CD4-positive, CD25-positive, alpha-beta regulatory T cell (primary cell): Measurements from ENCODE around the gene SNCA. TPM values are rescaled to one million over a fixed set of nuclear protein-coding genes. Genes with fewer than 3 reads are reported as not detected.

ENCODE experiments used
- ATAC-seq, 2 donors: fragments of 150-1000 bp; cut with Tn5 transposase; one replicate each; pipeline ENCODE4 v1.10.0; 2021; ENCODE audit warnings: low read depth in 2 of 2, moderate number of reproducible peaks in 2 of 2, moderate library complexity in 1 of 2
- DNase-seq, 3 donors: peaks; one replicate each; pipeline versions ENCODE4 v3.0.0 to v3.0.0-alpha.2; 2012 to 2022; ENCODE audit warnings: mixed read lengths in 1 of 3
- H3K27ac ChIP-seq: one replicate; pipeline ENCODE4 v1.7.0; 2013; ENCODE audit warnings: mild to moderate bottlenecking, low read length; ENCODE audit not compliant: insufficient read depth, poor library complexity, severe bottlenecking
- H3K27me3 ChIP-seq: one replicate; pipeline ENCODE4 v1.7.0; 2013; ENCODE audit warnings: low read length; ENCODE audit not compliant: control insufficient read depth, insufficient read depth
- H3K36me3 ChIP-seq: one replicate; pipeline ENCODE4 v1.7.0; 2013; ENCODE audit warnings: mild to moderate bottlenecking, low read length, moderate library complexity; ENCODE audit not compliant: control insufficient read depth, insufficient read depth
- H3K4me1 ChIP-seq: 2 replicates; pipeline ENCODE4 v1.7.0; 2013; ENCODE audit warnings: mild to moderate bottlenecking, low read length; ENCODE audit not compliant: insufficient read depth, control insufficient read depth, poor library complexity, severe bottlenecking
- H3K4me3 ChIP-seq: one replicate; pipeline ENCODE4 v1.7.0; 2013; ENCODE audit warnings: low read depth, mild to moderate bottlenecking, low read length, moderate library complexity
- H3K9me3 ChIP-seq, 2 experiments: 1 replicate in 1 of 2; 2 replicates in 1 of 2; pipeline ENCODE4 v1.7.0; 2013; ENCODE audit warnings: low read length in 2 of 2, mild to moderate bottlenecking in 1 of 2, moderate library complexity in 1 of 2; ENCODE audit not compliant: control insufficient read depth in 2 of 2
- H3K27ac Mint-ChIP-seq, 3 donors: one replicate each; pipeline ENCODE4 v1.8.0; 2020 to 2022; ENCODE audit warnings: mild to moderate bottlenecking in 3 of 3, mixed read lengths in 3 of 3, moderate library complexity in 2 of 3
- H3K27me3 Mint-ChIP-seq: one replicate; pipeline ENCODE4 v1.8.0; 2022; ENCODE audit warnings: mild to moderate bottlenecking, mixed read lengths
- H3K36me3 Mint-ChIP-seq: one replicate; pipeline ENCODE4 v1.8.0; 2020; ENCODE audit warnings: mixed read lengths
- H3K4me1 Mint-ChIP-seq, 4 donors: one replicate each; pipeline ENCODE4 v1.8.0; 2020 to 2022; ENCODE audit warnings: mixed read lengths in 4 of 4, mild to moderate bottlenecking in 1 of 4
- H3K4me3 Mint-ChIP-seq, 4 donors: one replicate each; pipeline ENCODE4 v1.8.0; 2020 to 2022; ENCODE audit warnings: mild to moderate bottlenecking in 4 of 4, mixed read lengths in 4 of 4, moderate library complexity in 3 of 4
- H3K9me3 Mint-ChIP-seq, 7 donors: one replicate each; pipeline ENCODE4 v1.8.0; 2020 to 2022; ENCODE audit warnings: mixed read lengths in 7 of 7, mild to moderate bottlenecking in 3 of 7, moderate library complexity in 2 of 7
- polyA plus RNA-seq, 4 donors: library from polyadenylated mRNA; unstranded; fragments of 300-500 nt; fragmentation: Illumina TruSeq; gene quantifications; one replicate each; pipeline ENCODE4 v1.2.3, GENCODE V29; 2021
- total RNA-seq: library from RNA; stranded (reverse); gene quantifications from one replicate; pipeline ENCODE4 v1.2.3, GENCODE V29; 2022

The SNCA gene
- total and polyA plus RNA-seq, 5 donors from 2014 or later = 0.29 to 2.3 (median 1.9) TPM; not detected in 2

DNA sequence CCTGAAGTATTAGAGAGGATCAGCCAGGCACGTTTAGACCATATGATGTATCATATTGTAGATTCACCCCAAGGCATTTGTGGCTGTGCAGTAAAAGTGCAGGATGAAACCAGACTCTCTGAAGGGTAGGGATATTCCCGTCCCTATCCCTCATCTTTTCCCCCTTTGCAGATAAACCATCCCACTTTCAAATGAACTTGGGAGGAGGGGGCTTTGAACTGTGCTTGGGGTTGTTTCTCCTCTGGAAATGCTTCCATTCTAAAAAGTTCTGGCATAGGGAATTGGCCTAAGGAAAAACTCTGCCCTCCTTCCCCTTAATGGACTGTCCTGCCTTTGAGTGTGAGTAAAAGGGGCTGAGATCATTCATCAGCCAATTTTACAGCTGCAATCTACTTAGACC, 23.8 kb downstream of the SNCA start:
- no peak for DNase-seq
- ATAC-seq = no peak
- no peaks in the 10 kb centered on the region for H3K9me3 ChIP-seq
- H3K27ac Mint-ChIP-seq = no peak overlapping the region
- no peaks in the 10 kb centered on the region for H3K36me3 Mint-ChIP-seq
- no peaks in the 10 kb centered on the region for H3K9me3 Mint-ChIP-seq
- peaks cover 5% of the 10 kb centered on the region for H3K27me3 ChIP-seq
- peaks cover 11% of the 10 kb centered on the region for H3K27me3 Mint-ChIP-seq
- no peak overlapping the region for H3K27ac ChIP-seq
- no peaks in the 10 kb centered on the region for H3K4me1 Mint-ChIP-seq
- H3K4me3 Mint-ChIP-seq = no peak overlapping the region
- no peak overlapping the region for H3K4me3 ChIP-seq
- H3K36me3 ChIP-seq = no peaks in the 10 kb centered on the region
- no peaks in the 10 kb centered on the region for H3K4me1 ChIP-seq

DNA sequence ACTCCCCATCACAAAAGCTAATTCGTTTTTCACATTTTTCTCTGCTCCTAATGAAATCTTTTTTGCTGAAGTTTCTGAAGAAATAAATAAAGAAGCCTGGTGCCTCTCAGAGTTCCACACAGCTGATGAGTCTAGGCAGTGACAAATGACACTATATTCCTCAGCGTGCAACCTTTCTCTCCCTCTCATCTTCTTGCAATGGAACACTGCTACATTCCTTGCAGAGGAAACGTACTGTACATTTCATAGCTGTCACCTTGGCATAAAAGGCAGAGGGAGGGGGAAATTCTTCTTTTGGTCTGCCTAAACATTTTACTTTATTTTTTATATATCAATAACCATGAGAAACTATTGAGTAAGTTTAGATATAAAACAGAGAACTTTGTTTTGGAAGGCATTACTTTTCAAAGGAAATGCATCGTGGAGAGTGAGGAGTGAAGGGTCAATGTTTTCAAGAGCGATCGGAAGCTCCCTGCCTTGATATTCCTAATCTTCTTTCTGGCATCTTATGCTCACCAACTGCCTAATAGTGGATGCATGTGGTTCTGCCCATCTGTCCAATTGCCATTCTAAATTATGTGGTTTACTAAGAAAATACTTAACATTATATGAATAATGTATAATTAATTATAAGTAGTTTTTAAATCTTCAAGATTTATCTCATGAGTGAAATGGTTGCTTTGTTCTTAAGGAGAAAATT, 29.4 kb downstream of the SNCA start:
- Histone ChIP-seq H3K4me3 (no peak overlapping the region), H3K27me3 (no peaks in the 10 kb centered on the region), H3K4me1 (no peaks in the 10 kb centered on the region), H3K9me3 (no peaks in the 10 kb centered on the region), H3K36me3 (no peaks in the 10 kb centered on the region), H3K27ac (no peak overlapping the region)
- DNase-seq (no peak), ATAC-seq (no peak)
- H3K27ac Mint-ChIP-seq = no peak overlapping the region
- H3K9me3 Mint-ChIP-seq = no peaks in the 10 kb centered on the region
- H3K4me3 Mint-ChIP-seq = no peak overlapping the region
- no peaks in the 10 kb centered on the region for H3K4me1 Mint-ChIP-seq
- peaks cover 11% of the 10 kb centered on the region for H3K27me3 Mint-ChIP-seq
- no peaks in the 10 kb centered on the region for H3K36me3 Mint-ChIP-seq

DNA sequence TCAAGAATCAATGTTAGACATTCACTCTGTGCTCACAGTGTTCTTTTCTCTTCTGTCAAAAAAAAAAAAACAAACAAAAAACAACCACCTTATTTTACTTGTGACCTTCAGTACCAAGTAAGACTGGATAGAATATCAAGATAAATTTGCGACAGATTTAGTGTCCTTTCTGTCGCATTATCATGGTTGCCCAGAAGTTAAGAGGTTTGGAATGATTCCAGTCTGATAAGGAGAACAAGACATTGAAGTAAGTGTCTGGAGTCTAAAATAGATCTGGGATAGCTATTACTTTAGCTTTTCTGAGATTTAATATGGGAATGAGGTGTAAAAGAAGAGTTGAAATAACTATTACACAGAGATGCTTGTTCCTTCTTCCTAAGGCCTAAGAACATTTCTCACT, 31.7 kb downstream of the SNCA start:
- ATAC-seq = no peak
- H3K9me3 ChIP-seq = no peaks in the 10 kb centered on the region
- no peak overlapping the region for H3K27ac ChIP-seq
- H3K4me1 Mint-ChIP-seq = no peaks in the 10 kb centered on the region
- no peaks in the 10 kb centered on the region for H3K36me3 ChIP-seq
- no peaks in the 10 kb centered on the region for H3K36me3 Mint-ChIP-seq
- no peak for DNase-seq
- no peaks in the 10 kb centered on the region for H3K27me3 ChIP-seq
- H3K27ac Mint-ChIP-seq = no peak overlapping the region
- H3K27me3 Mint-ChIP-seq = peaks cover 11% of the 10 kb centered on the region
- no peak overlapping the region for H3K4me3 ChIP-seq
- no peaks in the 10 kb centered on the region for H3K4me1 ChIP-seq
- H3K4me3 Mint-ChIP-seq = no peak overlapping the region
- H3K9me3 Mint-ChIP-seq = no peaks in the 10 kb centered on the region

DNA sequence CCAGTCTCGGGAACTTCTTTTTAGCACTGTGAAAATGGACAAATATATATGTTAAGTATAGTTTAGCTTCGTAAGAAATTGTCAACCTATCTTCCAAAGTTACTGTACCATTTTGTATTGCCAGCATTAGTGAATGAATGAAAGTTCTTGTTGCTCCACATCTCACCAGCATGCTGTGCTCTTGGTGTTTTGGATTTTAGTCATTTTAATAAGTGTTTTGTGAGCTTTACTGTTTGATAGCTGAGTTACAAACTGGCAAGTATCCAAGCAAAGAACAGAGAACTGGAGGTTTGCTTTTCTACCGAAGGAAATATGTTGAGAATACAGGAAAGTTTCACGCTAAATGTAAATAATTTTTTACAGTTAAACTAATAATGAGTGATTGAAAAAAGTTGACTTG, 33.0 kb downstream of the SNCA start:
- no peaks in the 10 kb centered on the region for H3K4me1 ChIP-seq
- no peak for ATAC-seq
- H3K27ac Mint-ChIP-seq = no peak overlapping the region
- H3K4me3 Mint-ChIP-seq = no peak overlapping the region
- H3K4me3 ChIP-seq = no peak overlapping the region
- peaks cover 4% of the 10 kb centered on the region for H3K27me3 Mint-ChIP-seq
- no peak overlapping the region for H3K27ac ChIP-seq
- H3K9me3 Mint-ChIP-seq = no peaks in the 10 kb centered on the region
- H3K36me3 Mint-ChIP-seq = no peaks in the 10 kb centered on the region
- no peaks in the 10 kb centered on the region for H3K36me3 ChIP-seq
- H3K4me1 Mint-ChIP-seq = no peaks in the 10 kb centered on the region
- no peak for DNase-seq
- no peaks in the 10 kb centered on the region for H3K27me3 ChIP-seq
- no peaks in the 10 kb centered on the region for H3K9me3 ChIP-seq

DNA sequence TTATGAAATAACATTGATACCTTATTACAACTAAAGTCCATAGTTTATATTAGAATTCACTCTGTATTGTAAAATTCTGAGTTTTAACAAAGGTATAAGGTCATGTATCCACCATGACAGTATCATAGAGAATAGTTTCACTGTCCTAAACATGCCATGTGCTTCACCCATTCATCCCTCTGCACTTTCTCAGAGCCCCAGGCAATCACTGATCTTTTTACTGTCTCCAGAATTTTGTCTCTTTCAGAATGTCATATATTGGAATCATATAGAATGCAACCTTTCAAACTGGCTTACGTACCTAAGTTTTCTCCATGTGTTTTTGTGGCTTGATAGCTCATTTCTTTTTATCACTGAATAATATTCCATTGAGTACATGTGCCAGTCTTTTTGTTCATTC, 33.9 kb downstream of the SNCA start:
- Mint-ChIP-seq H3K4me3 (no peak overlapping the region), H3K27ac (no peak overlapping the region), H3K4me1 (no peaks in the 10 kb centered on the region), H3K27me3 (peaks cover 4% of the 10 kb centered on the region), H3K36me3 (no peaks in the 10 kb centered on the region), H3K9me3 (peaks cover 0 to 1% (median 0%) of the 10 kb centered on the region in 7 donors)
- no peak for ATAC-seq
- Histone ChIP-seq H3K36me3 (no peaks in the 10 kb centered on the region), H3K27me3 (no peaks in the 10 kb centered on the region), H3K9me3 (no peaks in the 10 kb centered on the region), H3K27ac (no peak overlapping the region), H3K4me1 (no peaks in the 10 kb centered on the region), H3K4me3 (no peak overlapping the region)
- no peak for DNase-seq

DNA sequence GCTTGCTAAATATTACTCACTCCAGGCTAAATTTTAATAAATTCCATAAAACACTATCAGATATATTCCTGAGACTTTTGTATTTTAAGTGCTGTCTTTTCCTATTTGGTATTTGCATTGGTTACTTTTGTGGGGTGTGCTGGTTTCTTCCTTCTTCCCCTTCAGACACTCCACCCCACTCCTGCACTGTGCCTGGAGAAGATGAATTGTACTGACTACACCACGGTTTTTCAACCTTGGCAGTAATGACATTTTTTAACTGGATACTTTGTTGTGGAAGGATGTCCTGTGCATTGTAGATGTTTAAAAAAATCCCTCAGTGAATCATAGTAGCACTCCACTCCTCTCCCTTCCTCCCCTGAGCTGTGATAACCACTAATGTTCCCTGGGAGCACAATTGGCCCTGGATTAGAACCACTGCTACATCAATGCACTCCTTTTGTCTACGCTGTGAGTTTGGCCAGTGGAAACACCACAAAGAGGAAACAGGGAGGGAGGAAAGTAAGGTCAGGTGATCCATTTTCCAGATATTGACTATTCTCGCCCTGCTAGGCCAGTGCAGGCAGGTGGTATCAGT, 36.3 kb downstream of the SNCA start:
- no peaks in the 10 kb centered on the region for H3K27me3 Mint-ChIP-seq
- peaks cover 0 to 1% (median 0%) of the 10 kb centered on the region in 7 donors for H3K9me3 Mint-ChIP-seq
- DNase-seq (no peak), ATAC-seq (no peak)
- Histone ChIP-seq H3K27ac (no peak overlapping the region), H3K4me3 (no peak overlapping the region), H3K4me1 (no peaks in the 10 kb centered on the region), H3K27me3 (no peaks in the 10 kb centered on the region), H3K9me3 (no peaks in the 10 kb centered on the region), H3K36me3 (no peaks in the 10 kb centered on the region)
- no peaks in the 10 kb centered on the region for H3K36me3 Mint-ChIP-seq
- H3K4me1 Mint-ChIP-seq = no peaks in the 10 kb centered on the region
- H3K27ac Mint-ChIP-seq = no peak overlapping the region
- no peak overlapping the region for H3K4me3 Mint-ChIP-seq

DNA sequence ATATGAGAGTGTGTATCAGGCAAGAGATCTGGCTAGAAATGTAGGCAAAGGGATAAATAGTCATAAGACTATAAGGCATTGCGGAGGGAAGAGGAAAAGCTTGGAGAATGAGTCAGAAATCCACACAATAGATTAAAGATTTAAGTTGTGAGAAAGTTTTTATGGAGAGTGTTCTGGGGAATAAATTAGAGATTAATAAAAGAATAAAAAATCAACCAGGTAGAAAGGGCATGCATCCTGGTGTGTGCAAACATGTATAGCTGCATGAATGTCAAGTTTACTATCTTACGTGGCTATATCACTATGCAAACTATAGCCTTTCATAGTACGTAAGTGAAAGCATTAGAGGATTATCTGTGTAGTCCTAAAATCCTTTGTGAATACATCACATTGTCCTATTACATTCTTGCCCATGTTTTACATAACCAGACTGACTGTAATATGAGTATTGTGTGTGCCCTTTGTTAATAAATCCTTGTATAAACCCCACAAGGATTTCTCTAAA, 36.9 kb downstream of the SNCA start:
- H3K9me3 ChIP-seq = no peaks in the 10 kb centered on the region
- no peak overlapping the region for H3K27ac ChIP-seq
- ATAC-seq (no peak), DNase-seq (no peak)
- H3K4me3 ChIP-seq = no peak overlapping the region
- no peaks in the 10 kb centered on the region for H3K36me3 ChIP-seq
- H3K4me1 ChIP-seq = no peaks in the 10 kb centered on the region
- Mint-ChIP-seq H3K27ac (no peak overlapping the region), H3K4me3 (no peak overlapping the region), H3K27me3 (no peaks in the 10 kb centered on the region), H3K9me3 (peaks cover 0 to 1% (median 0%) of the 10 kb centered on the region in 7 donors), H3K36me3 (no peaks in the 10 kb centered on the region), H3K4me1 (no peaks in the 10 kb centered on the region)
- H3K27me3 ChIP-seq = no peaks in the 10 kb centered on the region

DNA sequence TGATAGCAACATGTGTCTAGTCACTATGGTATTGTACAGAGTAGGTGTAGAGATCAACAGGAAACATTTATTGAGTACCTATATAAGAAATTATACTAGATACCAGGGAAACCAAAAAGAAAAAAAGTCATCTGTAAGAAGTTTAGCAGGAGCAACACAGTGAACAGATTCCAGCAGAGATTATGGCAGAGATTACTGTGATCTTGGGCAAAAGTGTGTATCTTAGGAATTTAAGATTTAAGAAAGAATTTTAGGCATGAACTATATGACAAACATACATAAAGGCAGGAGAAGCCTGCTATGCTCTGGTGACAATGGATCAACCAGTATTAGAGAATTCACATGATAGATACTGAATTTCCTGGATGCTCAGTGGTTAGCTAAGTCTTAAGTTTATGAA, 37.9 kb downstream of the SNCA start:
- H3K36me3 ChIP-seq = no peaks in the 10 kb centered on the region
- H3K9me3 Mint-ChIP-seq = peaks cover 0 to 1% (median 0%) of the 10 kb centered on the region in 7 donors
- no peaks in the 10 kb centered on the region for H3K27me3 ChIP-seq
- DNase-seq (no peak), ATAC-seq (no peak)
- H3K9me3 ChIP-seq = no peaks in the 10 kb centered on the region
- H3K4me1 Mint-ChIP-seq = no peaks in the 10 kb centered on the region
- H3K4me3 ChIP-seq = no peak overlapping the region
- H3K27ac Mint-ChIP-seq = no peak overlapping the region
- H3K27me3 Mint-ChIP-seq = no peaks in the 10 kb centered on the region
- H3K36me3 Mint-ChIP-seq = no peaks in the 10 kb centered on the region
- no peak overlapping the region for H3K27ac ChIP-seq
- H3K4me3 Mint-ChIP-seq = no peak overlapping the region
- no peaks in the 10 kb centered on the region for H3K4me1 ChIP-seq
